Natural killer cell (primary cell): ENCODE data around the gene DDR1. TPM values are rescaled to one million over a fixed set of nuclear protein-coding genes. Genes with fewer than 3 reads are reported as not detected.

Experiments used
- ATAC-seq, 3 donors: fragments of 150-1000 bp in 2 of 3; fragments of 200-7000 bp in 1 of 3; cut with Tn5 transposase; 1 replicate in 1 of 3; 2 replicates in 2 of 3; pipeline ENCODE4 v1.10.0; 2021; ENCODE audit warnings: mild to moderate bottlenecking in 2 of 3, moderate library complexity in 2 of 3
- DNase-seq, 2 donors: peaks; one replicate each; pipeline versions ENCODE4 v3.0.0 to v3.0.0-alpha.2; 2013 to 2021; ENCODE audit warnings: mixed read lengths in 1 of 2
- H3K27ac ChIP-seq: one replicate; pipeline ENCODE4 v1.5.1; 2013; ENCODE audit warnings: mild to moderate bottlenecking, low read length
- H3K27me3 ChIP-seq: one replicate; pipeline ENCODE4 v1.6.1; 2013; ENCODE audit warnings: low read length; ENCODE audit not compliant: control insufficient read depth, insufficient read depth
- H3K36me3 ChIP-seq: one replicate; pipeline ENCODE4 v1.6.1; 2013; ENCODE audit warnings: low read length; ENCODE audit not compliant: control insufficient read depth, insufficient read depth
- H3K4me1 ChIP-seq: one replicate; pipeline ENCODE4 v1.6.1; 2013; ENCODE audit warnings: low read length; ENCODE audit not compliant: control insufficient read depth, insufficient read depth
- H3K4me3 ChIP-seq: one replicate; pipeline ENCODE4 v1.5.1; 2013; ENCODE audit warnings: low read length
- H3K9me3 ChIP-seq: one replicate; pipeline ENCODE4 v1.6.1; 2013; ENCODE audit warnings: low read length; ENCODE audit not compliant: control insufficient read depth, insufficient read depth
- H3K27ac Mint-ChIP-seq, 2 donors: one replicate each; pipeline ENCODE4 v1.8.0; 2022; ENCODE audit warnings: mild to moderate bottlenecking in 2 of 2, mixed read lengths in 2 of 2, moderate library complexity in 1 of 2
- H3K27me3 Mint-ChIP-seq, 2 donors: one replicate each; pipeline ENCODE4 v1.8.0; 2022; ENCODE audit warnings: low read depth in 2 of 2, mixed read lengths in 2 of 2
- H3K36me3 Mint-ChIP-seq: one replicate; pipeline ENCODE4 v1.8.0; 2022; ENCODE audit warnings: mixed read lengths
- H3K4me1 Mint-ChIP-seq, 2 donors: one replicate each; pipeline ENCODE4 v1.8.0; 2022; ENCODE audit warnings: mixed read lengths in 2 of 2
- H3K4me3 Mint-ChIP-seq: one replicate; pipeline ENCODE4 v1.8.0; 2022; ENCODE audit warnings: mild to moderate bottlenecking, moderate library complexity, mixed read lengths
- H3K9me3 Mint-ChIP-seq, 2 donors: one replicate each; pipeline ENCODE4 v1.8.0; 2022; ENCODE audit warnings: mixed read lengths in 2 of 2
- CTCF ChIP-seq: fragments of 200-600 bp; IDR thresholded peaks from one replicate; pipeline ENCODE4 v1.8.0; 2022; ENCODE audit warnings: antibody characterized with exemption
- WGBS: methylation state at CpG from one replicate; pipeline ENCODE4 v1.1.7; 2013; ENCODE audit warnings: missing lambda C conversion rate; ENCODE audit not compliant: insufficient coverage; 5-methylcytosine and 5-hydroxymethylcytosine counted together
- intact Hi-C: fragments of 100-400 bp; cut with micrococcal nuclease; formaldehyde crosslinking; loops from one replicate; pipeline ENCODE4 v1.14.2; 2022
- total RNA-seq, 4 donors: library from RNA; stranded (reverse); fragments of 120-200 nt in 1 of 4; gene quantifications; one replicate each; pipeline versions ENCODE4 v1.2.3 to v1.2.4, GENCODE V29; 2013 to 2022

Gene DDR1
- total RNA-seq, 3 donors from 2014 or later (not counting 1 experiment from before 2014, with no cell fraction given) = 2.6 to 7.4 (median 5.2) TPM

- WGBS = 90% methylated on average over 16 of the region's 16 CpGs
- H3K36me3 ChIP-seq = no peaks in the 10 kb centered on the region
- no peak for TF ChIP-seq CTCF
- H3K9me3 ChIP-seq = no peaks in the 10 kb centered on the region
- Mint-ChIP-seq H3K4me1 (no peaks in the 10 kb centered on the region), H3K4me3 (no peak overlapping the region), H3K36me3 (no peaks in the 10 kb centered on the region), H3K9me3 (no peaks in the 10 kb centered on the region), H3K27ac (no peak overlapping the region), H3K27me3 (peaks cover 0 to 14% of the 10 kb centered on the region in 2 donors)
- no peaks in the 10 kb centered on the region for H3K27me3 ChIP-seq
- H3K4me3 ChIP-seq = no peak overlapping the region
- no peak overlapping the region for H3K27ac ChIP-seq
- ATAC-seq = no peak
- no peak for DNase-seq
- intact Hi-C loops = no loop called here
- H3K4me1 ChIP-seq = no peaks in the 10 kb centered on the region
Measured at GRCh38 chr6:30893001-30893591, 8.8 kb downstream of the DDR1 start.

GRCh38 chr6:30893666-30894065 lies 9.3 kb downstream of the DDR1 start:
- no peaks in the 10 kb centered on the region for H3K36me3 Mint-ChIP-seq
- no peaks in the 10 kb centered on the region for H3K36me3 ChIP-seq

GRCh38 chr6:30894381-30894780 lies 10.1 kb downstream of the DDR1 start:
- ATAC-seq = no peak
- H3K4me3 Mint-ChIP-seq = no peak overlapping the region
- Histone ChIP-seq H3K4me1 (no peaks in the 10 kb centered on the region), H3K27ac (no peak overlapping the region), H3K36me3 (no peaks in the 10 kb centered on the region), H3K4me3 (no peak overlapping the region), H3K27me3 (no peaks in the 10 kb centered on the region), H3K9me3 (no peaks in the 10 kb centered on the region)
- no peaks in the 10 kb centered on the region for H3K36me3 Mint-ChIP-seq
- intact Hi-C loops = no loop called here
- H3K9me3 Mint-ChIP-seq = no peaks in the 10 kb centered on the region
- 87% methylated on average over 12 of the region's 12 CpGs for WGBS
- peaks cover 0 to 14% of the 10 kb centered on the region in 2 donors for H3K27me3 Mint-ChIP-seq
- no peak for TF ChIP-seq CTCF
- H3K27ac Mint-ChIP-seq = no peak overlapping the region
- DNase-seq = no peak
- H3K4me1 Mint-ChIP-seq = no peaks in the 10 kb centered on the region

More at GRCh38 chr6:30893666-30894065, 9.3 kb downstream of the DDR1 start:
- 95% methylated on average over 8 of the region's 8 CpGs for WGBS
- Histone ChIP-seq H3K9me3 (no peaks in the 10 kb centered on the region), H3K27ac (no peak overlapping the region), H3K4me3 (no peak overlapping the region), H3K4me1 (no peaks in the 10 kb centered on the region), H3K27me3 (no peaks in the 10 kb centered on the region)
- Mint-ChIP-seq H3K9me3 (no peaks in the 10 kb centered on the region), H3K4me3 (no peak overlapping the region), H3K27ac (no peak overlapping the region), H3K4me1 (no peaks in the 10 kb centered on the region), H3K27me3 (peaks cover 0 to 14% of the 10 kb centered on the region in 2 donors)
- intact Hi-C loops = no loop called here
- ATAC-seq (no peak), DNase-seq (no peak)
- TF ChIP-seq CTCF = no peak

- DNase-seq = no peak
- Histone ChIP-seq H3K4me1 (no peaks in the 10 kb centered on the region), H3K9me3 (no peaks in the 10 kb centered on the region), H3K36me3 (no peaks in the 10 kb centered on the region), H3K27ac (no peak overlapping the region), H3K27me3 (no peaks in the 10 kb centered on the region), H3K4me3 (no peak overlapping the region)
- no peak for TF ChIP-seq CTCF
- H3K27ac Mint-ChIP-seq = no peak overlapping the region
- no peak overlapping the region for H3K4me3 Mint-ChIP-seq
- H3K27me3 Mint-ChIP-seq = peaks cover 0 to 14% of the 10 kb centered on the region in 2 donors
- WGBS = 98% methylated on average over 3 of the region's 3 CpGs
- no peaks in the 10 kb centered on the region for H3K4me1 Mint-ChIP-seq
- no peak for ATAC-seq
- intact Hi-C loops = no loop called here
- no peaks in the 10 kb centered on the region for H3K9me3 Mint-ChIP-seq
- H3K36me3 Mint-ChIP-seq = no peaks in the 10 kb centered on the region
Measured at GRCh38 chr6:30894935-30895334, 10.6 kb downstream of the DDR1 start.
